IgD-negative memory B cell (primary cell): ENCODE results near the gene REPS2. TPM values are rescaled to one million over a fixed set of nuclear protein-coding genes. Genes with fewer than 3 reads are reported as not detected.

ENCODE experiments used
- H3K27ac Mint-ChIP-seq, 3 donors: one replicate each; pipeline ENCODE4 v1.8.0; 2020 to 2022; ENCODE audit warnings: mild to moderate bottlenecking in 3 of 3, mixed read lengths in 3 of 3, moderate library complexity in 1 of 3
- H3K27me3 Mint-ChIP-seq: one replicate; pipeline ENCODE4 v1.8.0; 2021; ENCODE audit warnings: mixed read lengths
- H3K36me3 Mint-ChIP-seq: one replicate; pipeline ENCODE4 v1.8.0; 2020; ENCODE audit warnings: mild to moderate bottlenecking, mixed read lengths
- H3K4me1 Mint-ChIP-seq, 3 donors: one replicate each; pipeline ENCODE4 v1.8.0; 2020 to 2022; ENCODE audit warnings: mixed read lengths in 3 of 3, mild to moderate bottlenecking in 1 of 3
- H3K4me3 Mint-ChIP-seq, 4 donors: one replicate each; pipeline ENCODE4 v1.8.0; 2020 to 2022; ENCODE audit warnings: mild to moderate bottlenecking in 4 of 4, mixed read lengths in 4 of 4, moderate library complexity in 3 of 4
- H3K9me3 Mint-ChIP-seq, 3 donors: one replicate each; pipeline ENCODE4 v1.8.0; 2020 to 2021; ENCODE audit warnings: mixed read lengths in 3 of 3, mild to moderate bottlenecking in 1 of 3
- polyA plus RNA-seq: library from polyadenylated mRNA; unstranded; fragments of 300-500 nt; fragmentation: Illumina TruSeq; gene quantifications from one replicate; pipeline ENCODE4 v1.2.3, GENCODE V29; 2021

Gene REPS2
- polyA plus RNA-seq, 1 donor from 2014 or later, result 1.3 TPM

DNA sequence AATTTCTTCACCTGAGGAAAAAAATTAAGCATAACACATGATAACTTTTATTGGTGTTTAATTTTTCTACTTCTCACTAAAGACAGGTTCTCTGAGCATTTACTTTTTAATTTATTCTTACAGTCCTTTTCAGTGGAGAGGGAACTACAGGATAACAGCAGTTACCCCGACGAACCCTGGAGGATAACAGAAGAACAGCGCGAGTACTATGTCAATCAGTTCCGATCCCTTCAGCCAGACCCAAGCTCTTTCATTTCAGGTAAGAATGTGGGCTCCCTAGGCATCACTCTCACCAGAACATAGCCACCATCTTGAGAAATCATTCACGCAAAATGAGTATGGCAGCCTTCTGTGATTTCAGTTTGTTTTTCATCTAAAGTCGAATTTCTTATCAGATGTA is 100.8 kb downstream of the REPS2 start:
- Mint-ChIP-seq H3K36me3 (peaks cover 4% of the 10 kb centered on the region), H3K4me1 (peaks cover 0 to 2% (median 2%) of the 10 kb centered on the region in 3 donors)

GRCh38 chrX:17052210-17052609 is 105.8 kb downstream of the REPS2 start:
- H3K4me1 Mint-ChIP-seq, result no peaks in the 10 kb centered on the region

More for the DNA sequence above, 100.8 kb downstream of the REPS2 start:
- no peak overlapping the region for H3K4me3 Mint-ChIP-seq
- H3K9me3 Mint-ChIP-seq, result no peaks in the 10 kb centered on the region
- no peak overlapping the region for H3K27ac Mint-ChIP-seq
- H3K27me3 Mint-ChIP-seq, result peaks cover 6% of the 10 kb centered on the region

DNA sequence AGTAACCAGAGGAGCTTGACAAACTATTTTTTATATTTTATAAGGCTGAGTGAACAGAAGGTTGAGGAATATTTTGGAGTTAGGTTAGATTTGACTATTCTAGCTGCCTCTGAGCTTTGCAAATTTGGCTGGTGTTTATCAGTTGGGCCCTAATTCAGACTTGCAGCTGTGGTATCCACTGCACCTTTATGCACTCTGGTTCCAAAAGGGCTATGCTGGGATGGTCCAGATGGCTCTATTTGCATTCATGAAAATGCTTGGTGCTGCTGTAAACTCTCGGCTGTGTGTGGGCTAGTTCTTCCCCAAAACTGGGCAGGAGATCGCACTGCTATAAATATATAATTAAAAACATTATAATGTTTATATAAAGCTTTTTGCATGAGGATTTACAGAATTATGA is 106.3 kb downstream of the REPS2 start:
- Mint-ChIP-seq H3K27ac (no peak overlapping the region), H3K4me3 (no peak overlapping the region), H3K4me1 (no peaks in the 10 kb centered on the region), H3K27me3 (peaks cover 1% of the 10 kb centered on the region), H3K36me3 (peaks cover 1% of the 10 kb centered on the region), H3K9me3 (no peaks in the 10 kb centered on the region)

More at GRCh38 chrX:17052210-17052609, 105.8 kb downstream of the REPS2 start:
- Mint-ChIP-seq H3K4me3 (no peak overlapping the region), H3K36me3 (peaks cover 1% of the 10 kb centered on the region), H3K9me3 (no peaks in the 10 kb centered on the region), H3K27me3 (no peaks in the 10 kb centered on the region), H3K27ac (no peak overlapping the region)

GRCh38 chrX:17053502-17053901 is 107.0 kb downstream of the REPS2 start:
- H3K27ac Mint-ChIP-seq, result no peak overlapping the region
- H3K4me1 Mint-ChIP-seq, result no peaks in the 10 kb centered on the region
- H3K9me3 Mint-ChIP-seq, result no peaks in the 10 kb centered on the region
- no peak overlapping the region for H3K4me3 Mint-ChIP-seq
- peaks cover 1% of the 10 kb centered on the region for H3K36me3 Mint-ChIP-seq
- peaks cover 1% of the 10 kb centered on the region for H3K27me3 Mint-ChIP-seq

GRCh38 chrX:17056868-17057608 is 110.6 kb downstream of the REPS2 start:
- Mint-ChIP-seq H3K9me3 (no peaks in the 10 kb centered on the region), H3K4me3 (no peak overlapping the region), H3K36me3 (no peaks in the 10 kb centered on the region), H3K27me3 (peaks cover 1% of the 10 kb centered on the region), H3K27ac (no peak overlapping the region), H3K4me1 (no peaks in the 10 kb centered on the region)

GRCh38 chrX:17062065-17062464 is 115.6 kb downstream of the REPS2 start:
- Mint-ChIP-seq H3K36me3 (no peaks in the 10 kb centered on the region), H3K9me3 (no peaks in the 10 kb centered on the region), H3K27ac (no peak overlapping the region), H3K4me1 (no peaks in the 10 kb centered on the region), H3K4me3 (no peak overlapping the region), H3K27me3 (peaks cover 5% of the 10 kb centered on the region)

GRCh38 chrX:17065100-17065499 is 118.6 kb downstream of the REPS2 start:
- no peak overlapping the region for H3K27ac Mint-ChIP-seq
- peaks cover 4% of the 10 kb centered on the region for H3K27me3 Mint-ChIP-seq
- H3K4me3 Mint-ChIP-seq, result no peak overlapping the region
- peaks cover 2% of the 10 kb centered on the region for H3K36me3 Mint-ChIP-seq
- H3K9me3 Mint-ChIP-seq, result no peaks in the 10 kb centered on the region
- H3K4me1 Mint-ChIP-seq, result no peaks in the 10 kb centered on the region

DNA sequence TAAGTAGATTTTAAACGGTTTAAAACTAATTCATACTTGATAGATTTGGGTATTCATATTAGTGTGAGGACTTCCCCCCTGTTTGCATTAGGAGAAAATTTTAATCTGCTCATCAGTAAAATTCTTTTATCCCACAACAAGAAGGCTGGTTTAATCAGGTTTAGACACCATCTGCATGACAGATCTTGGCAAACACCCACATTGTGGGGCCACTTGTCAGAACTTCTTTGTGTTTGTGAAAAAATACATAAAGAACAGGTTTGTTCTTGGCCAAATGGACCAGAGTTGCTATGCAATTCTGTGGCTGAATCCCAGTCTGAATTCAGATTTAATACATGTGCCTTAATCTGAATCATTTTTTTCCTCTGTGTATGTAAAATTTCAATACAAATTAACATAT is 121.1 kb downstream of the REPS2 start:
- Mint-ChIP-seq H3K4me1 (no peaks in the 10 kb centered on the region), H3K27ac (no peak overlapping the region), H3K9me3 (no peaks in the 10 kb centered on the region), H3K27me3 (peaks cover 6% of the 10 kb centered on the region), H3K4me3 (no peak overlapping the region), H3K36me3 (peaks cover 4% of the 10 kb centered on the region)

GRCh38 chrX:17072301-17072700 is 125.8 kb downstream of the REPS2 start:
- H3K27ac Mint-ChIP-seq, result no peak overlapping the region
- H3K4me1 Mint-ChIP-seq, result no peaks in the 10 kb centered on the region
- H3K27me3 Mint-ChIP-seq, result peaks cover 2% of the 10 kb centered on the region
- H3K4me3 Mint-ChIP-seq, result no peak overlapping the region
- H3K36me3 Mint-ChIP-seq, result peaks cover 5% of the 10 kb centered on the region
- H3K9me3 Mint-ChIP-seq, result no peaks in the 10 kb centered on the region

DNA sequence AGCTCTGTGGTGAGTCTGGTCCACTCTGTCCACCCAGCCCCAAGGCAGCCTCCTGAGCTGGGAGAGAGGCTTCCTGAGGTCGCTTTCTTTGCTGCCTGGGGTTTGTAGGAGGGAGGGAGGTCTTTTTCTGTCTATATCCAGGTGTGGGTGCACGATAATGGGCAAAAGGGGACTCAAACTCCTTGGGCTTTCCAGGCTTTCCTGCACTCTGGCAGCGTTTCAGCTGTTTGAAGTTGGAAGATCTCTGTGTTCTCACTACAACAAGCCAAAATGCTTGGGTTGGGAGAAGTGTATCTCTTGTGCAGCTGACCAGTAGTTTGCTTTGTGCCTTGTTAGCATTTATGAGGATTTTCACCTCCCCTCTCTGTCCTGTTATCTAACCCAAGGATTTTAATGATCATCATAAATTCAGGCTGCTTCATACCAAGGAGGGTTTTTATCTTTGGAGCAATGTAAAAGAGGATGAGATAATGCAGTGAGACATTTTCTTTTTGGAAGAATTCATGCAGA is 126.3 kb downstream of the REPS2 start:
- Mint-ChIP-seq H3K4me3 (no peak overlapping the region), H3K27ac (no peak overlapping the region), H3K36me3 (peaks cover 5% of the 10 kb centered on the region), H3K9me3 (no peaks in the 10 kb centered on the region), H3K27me3 (peaks cover 2% of the 10 kb centered on the region), H3K4me1 (no peaks in the 10 kb centered on the region)

DNA sequence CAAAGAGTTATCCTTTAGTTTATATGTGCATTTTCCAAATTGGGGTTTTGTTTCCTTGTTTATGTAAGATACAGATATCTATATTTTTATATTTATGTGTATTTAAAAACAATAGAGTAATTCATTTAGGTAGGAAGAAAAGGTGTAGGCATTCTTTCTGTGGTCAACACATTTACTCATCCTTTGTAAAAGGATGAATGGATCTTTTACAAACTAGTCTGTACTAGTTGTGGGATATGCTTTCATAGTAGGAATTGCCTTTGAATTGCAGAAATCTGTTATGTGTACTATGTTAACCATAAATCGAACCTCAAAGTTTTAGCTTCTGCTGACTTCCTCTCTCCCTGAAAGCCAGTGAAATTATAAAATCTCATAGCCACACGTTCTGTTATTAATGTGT is 128.5 kb downstream of the REPS2 start:
- H3K9me3 Mint-ChIP-seq, result no peaks in the 10 kb centered on the region
- no peaks in the 10 kb centered on the region for H3K4me1 Mint-ChIP-seq
- peaks cover 4% of the 10 kb centered on the region for H3K36me3 Mint-ChIP-seq
- H3K27ac Mint-ChIP-seq, result no peak overlapping the region
- H3K27me3 Mint-ChIP-seq, result peaks cover 2% of the 10 kb centered on the region
- H3K4me3 Mint-ChIP-seq, result no peak overlapping the region

DNA sequence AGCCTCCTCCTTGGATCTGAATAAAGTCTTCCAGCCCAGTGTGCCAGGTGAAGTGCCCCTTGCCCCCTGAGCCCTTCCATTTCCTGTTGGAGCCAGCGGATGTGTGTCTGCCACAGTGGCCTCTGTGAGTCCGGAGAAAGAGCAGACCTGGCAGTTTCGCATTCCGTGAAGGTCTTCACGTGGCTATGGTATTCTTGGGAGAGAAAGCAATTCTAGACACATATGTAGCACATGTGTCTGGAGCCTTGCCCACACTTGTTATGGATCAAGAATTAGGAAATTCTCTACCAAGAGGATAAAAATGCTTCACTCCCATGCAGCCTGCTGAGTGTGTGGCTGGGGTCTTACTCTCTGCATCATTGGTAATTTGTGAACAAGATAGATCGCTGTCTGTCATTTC is 130.9 kb downstream of the REPS2 start:
- Mint-ChIP-seq H3K4me1 (no peaks in the 10 kb centered on the region), H3K4me3 (no peak overlapping the region), H3K9me3 (no peaks in the 10 kb centered on the region), H3K36me3 (peaks cover 2% of the 10 kb centered on the region), H3K27ac (no peak overlapping the region), H3K27me3 (no peaks in the 10 kb centered on the region)

DNA sequence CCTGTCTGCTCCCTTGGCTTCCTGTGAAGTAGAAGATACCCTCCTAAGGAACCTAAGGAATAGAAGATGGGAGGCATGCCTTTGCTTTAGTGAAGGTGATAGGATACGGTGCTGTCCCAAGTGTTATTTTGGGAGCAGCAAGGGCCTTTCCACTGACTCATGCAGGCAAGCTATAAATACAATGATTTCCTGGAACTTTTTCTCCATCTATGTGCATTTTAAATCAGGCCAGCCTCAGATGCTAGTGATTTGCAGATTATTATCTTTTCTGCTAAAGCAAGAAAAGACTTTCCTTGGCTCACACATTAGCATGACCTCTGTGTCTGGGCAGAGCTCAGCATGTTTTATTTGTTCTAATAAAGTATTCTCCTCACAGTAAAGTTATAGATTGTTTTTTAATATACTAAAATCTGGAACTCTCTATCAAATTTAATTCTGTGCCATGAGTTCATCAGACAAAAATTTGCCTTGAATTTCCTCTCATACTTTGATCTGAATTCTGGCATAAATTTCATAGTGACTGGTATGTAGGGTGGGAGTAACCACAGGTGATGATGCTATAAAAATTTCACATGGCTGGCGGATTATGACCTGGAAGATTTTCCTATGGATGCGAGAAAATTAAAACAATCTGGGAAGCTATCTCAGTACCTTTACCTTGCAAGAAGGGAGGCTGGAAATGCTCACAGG is 131.7 kb downstream of the REPS2 start:
- Mint-ChIP-seq H3K9me3 (no peaks in the 10 kb centered on the region), H3K4me1 (no peaks in the 10 kb centered on the region), H3K27me3 (no peaks in the 10 kb centered on the region), H3K27ac (no peak overlapping the region), H3K4me3 (no peak overlapping the region), H3K36me3 (peaks cover 2% of the 10 kb centered on the region)

DNA sequence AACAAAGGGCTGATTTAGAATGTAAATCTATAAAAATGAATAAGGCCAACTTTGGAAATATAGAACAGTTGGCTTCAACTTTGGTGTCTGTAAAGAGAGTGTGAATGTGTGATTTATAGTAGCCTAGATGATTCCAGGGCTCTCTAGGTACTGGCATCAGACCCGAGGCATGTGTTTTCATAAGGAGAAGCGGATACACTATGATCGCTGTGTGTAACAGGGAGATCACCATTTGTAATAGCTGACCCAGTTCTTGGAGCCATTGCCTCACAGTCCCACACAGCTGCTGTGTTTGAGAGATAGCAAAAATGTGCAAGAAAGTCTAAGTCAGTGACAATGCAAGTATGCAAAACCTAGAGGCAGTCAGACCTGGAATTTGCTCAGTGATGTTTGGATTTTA is 135.1 kb downstream of the REPS2 start:
- Mint-ChIP-seq H3K4me1 (no peaks in the 10 kb centered on the region), H3K27me3 (no peaks in the 10 kb centered on the region), H3K9me3 (no peaks in the 10 kb centered on the region), H3K27ac (no peak overlapping the region), H3K4me3 (no peak overlapping the region), H3K36me3 (no peaks in the 10 kb centered on the region)

GRCh38 chrX:17081968-17082367 is 135.5 kb downstream of the REPS2 start:
- no peak overlapping the region for H3K27ac Mint-ChIP-seq
- H3K27me3 Mint-ChIP-seq, result peaks cover 3% of the 10 kb centered on the region
- no peaks in the 10 kb centered on the region for H3K4me1 Mint-ChIP-seq
- no peak overlapping the region for H3K4me3 Mint-ChIP-seq
- H3K9me3 Mint-ChIP-seq, result no peaks in the 10 kb centered on the region
- no peaks in the 10 kb centered on the region for H3K36me3 Mint-ChIP-seq

- Mint-ChIP-seq H3K4me1 (no peaks in the 10 kb centered on the region), H3K27ac (no peak overlapping the region), H3K27me3 (peaks cover 7% of the 10 kb centered on the region), H3K36me3 (no peaks in the 10 kb centered on the region), H3K9me3 (no peaks in the 10 kb centered on the region), H3K4me3 (no peak overlapping the region)
These were observed 136.4 kb downstream of the REPS2 start for GRCh38 chrX:17082831-17083230.
